Measurements from ENCODE around the gene PCDH15.

Gene PCDH15

GRCh38 chr10:54342058-54342457 is 459.0 kb downstream of the PCDH15 start:
- no peak for DNase-seq

GRCh38 chr10:54335296-54335695 is 465.7 kb downstream of the PCDH15 start:
- DNase-seq, result no peak

- DNase-seq, result no peak
These were observed 481.7 kb downstream of the PCDH15 start for GRCh38 chr10:54319341-54319740.

GRCh38 chr10:54318470-54318869 is 482.6 kb downstream of the PCDH15 start:
- DNase-seq, result no peak

- DNase-seq, result no peak
These were observed 486.6 kb downstream of the PCDH15 start for GRCh38 chr10:54314430-54314829.

- no peak for DNase-seq
These were observed 516.4 kb downstream of the PCDH15 start for GRCh38 chr10:54284526-54285193.

GRCh38 chr10:54282012-54282411 is 519.0 kb downstream of the PCDH15 start:
- DNase-seq, result no peak

GRCh38 chr10:54266395-54266794 is 534.6 kb downstream of the PCDH15 start:
- DNase-seq, result no peak

- no peak for DNase-seq
These were observed 538.3 kb downstream of the PCDH15 start for GRCh38 chr10:54262726-54263125.

- no peak for DNase-seq
These were observed 541.9 kb downstream of the PCDH15 start for GRCh38 chr10:54259104-54259503.

GRCh38 chr10:54234832-54235231 is 566.2 kb downstream of the PCDH15 start:
- DNase-seq, result no peak

- no peak for DNase-seq
These were observed 597.6 kb downstream of the PCDH15 start for GRCh38 chr10:54203401-54203800.

GRCh38 chr10:54198051-54198450 is 603.0 kb downstream of the PCDH15 start:
- DNase-seq, result no peak

- no peak for DNase-seq
These were observed 606.2 kb downstream of the PCDH15 start for GRCh38 chr10:54194806-54195205.

GRCh38 chr10:54159924-54160323 is 641.1 kb downstream of the PCDH15 start:
- no peak for DNase-seq

GRCh38 chr10:54148508-54148907 is 652.5 kb downstream of the PCDH15 start:
- DNase-seq, result no peak

GRCh38 chr10:54139819-54140428 is 661.1 kb downstream of the PCDH15 start:
- DNase-seq, result no peak

- no peak for DNase-seq
These were observed 663.6 kb downstream of the PCDH15 start for GRCh38 chr10:54137396-54137795.

GRCh38 chr10:54133203-54133602 is 667.8 kb downstream of the PCDH15 start:
- DNase-seq, result no peak

- DNase-seq, result no peak
These were observed 669.2 kb downstream of the PCDH15 start for GRCh38 chr10:54131833-54132232.

- no peak for DNase-seq
These were observed 670.6 kb downstream of the PCDH15 start for GRCh38 chr10:54130394-54130793.

GRCh38 chr10:54125098-54125747 is 675.8 kb downstream of the PCDH15 start:
- no peak for DNase-seq

GRCh38 chr10:54124209-54124885 is 676.7 kb downstream of the PCDH15 start:
- no peak for DNase-seq

GRCh38 chr10:54120806-54121205 is 680.2 kb downstream of the PCDH15 start:
- DNase-seq, result no peak
